ENCODE measurements around the gene NSF.
"Not testable (repeated sequence)": the region's sequence is repeated elsewhere in the genome, so short reads cannot be mapped to it uniquely, and the experiment has no call there.

Gene NSF

GRCh38 chr17:46590157-46591146 lies at the start of gene NSF:
Gene NSF (plus strand): TSS chr17:46590669. CDS start chr17:46590776, 107 bp downstream.
- DNase-seq (ENCODE audit: low read depth) = not testable (repeated sequence)

GRCh38 chr17:46548607-46549006 lies 41.9 kb upstream of the NSF start:
- not testable (repeated sequence) for DNase-seq (ENCODE audit: low read depth)

GRCh38 chr17:46559155-46559554 lies 31.3 kb upstream of the NSF start:
- DNase-seq (ENCODE audit: low read depth) = not testable (repeated sequence)

GRCh38 chr17:46560048-46560447 lies 30.4 kb upstream of the NSF start:
- not testable (repeated sequence) for DNase-seq (ENCODE audit: low read depth)

- not testable (repeated sequence) for DNase-seq (ENCODE audit: low read depth)
Measured at GRCh38 chr17:46566284-46566683, 24.2 kb upstream of the NSF start.

GRCh38 chr17:46566980-46567379 lies 23.5 kb upstream of the NSF start:
- not testable (repeated sequence) for DNase-seq (ENCODE audit: low read depth)

- DNase-seq (ENCODE audit: low read depth) = not testable (repeated sequence)
Measured at GRCh38 chr17:46571796-46572195, 18.7 kb upstream of the NSF start.

GRCh38 chr17:46579083-46580075 lies 11.1 kb upstream of the NSF start, which contains the start of gene ARL17A:
Gene ARL17A (minus strand): TSS chr17:46579691. CDS start chr17:46576322, 3,369 bp downstream.
- DNase-seq (ENCODE audit: low read depth) = peak; percentile 39

- DNase-seq (ENCODE audit: low read depth) = not testable (repeated sequence)
Measured at GRCh38 chr17:46580082-46580481, 10.4 kb upstream of the NSF start.

- DNase-seq (ENCODE audit: low read depth) = not testable (repeated sequence)
Measured at GRCh38 chr17:46585444-46585843, 5.0 kb upstream of the NSF start.

- DNase-seq (ENCODE audit: low read depth) = not testable (repeated sequence)
Measured at GRCh38 chr17:46591332-46591731, 863 bp downstream of the NSF start.

GRCh38 chr17:46598344-46598931 lies 8.0 kb downstream of the NSF start:
- not testable (repeated sequence) for DNase-seq (ENCODE audit: low read depth)

- not testable (repeated sequence) for DNase-seq (ENCODE audit: low read depth)
Measured at GRCh38 chr17:46600767-46601166, 10.3 kb downstream of the NSF start.

GRCh38 chr17:46603125-46603524 lies 12.7 kb downstream of the NSF start:
- DNase-seq (ENCODE audit: low read depth) = not testable (repeated sequence)

GRCh38 chr17:46611304-46611703 lies 20.8 kb downstream of the NSF start:
- DNase-seq (ENCODE audit: low read depth) = not testable (repeated sequence)

GRCh38 chr17:46613876-46614275 lies 23.4 kb downstream of the NSF start:
- DNase-seq (ENCODE audit: low read depth) = not testable (repeated sequence)

- not testable (repeated sequence) for DNase-seq (ENCODE audit: low read depth)
Measured at GRCh38 chr17:46617121-46617520, 26.7 kb downstream of the NSF start.

GRCh38 chr17:46618975-46619374 lies 28.5 kb downstream of the NSF start:
- DNase-seq (ENCODE audit: low read depth) = not testable (repeated sequence)

GRCh38 chr17:46623790-46624189 lies 33.3 kb downstream of the NSF start:
- not testable (repeated sequence) for DNase-seq (ENCODE audit: low read depth)

GRCh38 chr17:46624726-46625125 lies 34.3 kb downstream of the NSF start:
- not testable (repeated sequence) for DNase-seq (ENCODE audit: low read depth)

GRCh38 chr17:46627452-46627851 lies 37.0 kb downstream of the NSF start:
- DNase-seq (ENCODE audit: low read depth) = not testable (repeated sequence)
